ENCODE data around the gene TPP1.
A peak's percentile ranks its signal among the peaks of the same experiment; 100 is the strongest.

TPP1 gene

DNA sequence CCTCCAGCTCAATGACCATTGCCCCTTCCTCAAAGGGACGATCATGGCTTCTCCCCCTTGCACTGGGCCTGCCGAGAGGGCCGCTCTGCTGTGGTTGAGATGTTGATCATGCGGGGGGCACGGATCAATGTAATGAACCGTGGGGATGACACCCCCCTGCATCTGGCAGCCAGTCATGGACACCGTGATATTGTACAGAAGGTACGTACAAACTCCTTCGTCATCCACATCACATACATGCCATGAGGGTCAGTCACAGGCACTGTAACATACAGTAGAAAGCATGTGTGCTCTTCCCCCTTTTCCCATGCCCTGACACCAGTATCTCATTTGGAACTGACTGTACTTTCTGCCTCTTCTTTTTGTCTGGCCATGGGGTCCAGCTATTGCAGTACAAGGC lies 11.2 kb downstream of the TPP1 start:
- Histone ChIP-seq H3K9ac (peak overlapping the region in 3 of 11 experiments; percentile 16 to 42 (median 23); a peak in 4 of 22 replicates), H4K20me1 (peaks cover 7 to 60% (median 31%) of the 10 kb centered on the region in 11 experiments; a peak in 17 of 22 replicates), H3K4me3 (peak overlapping the region in 1 of 10 experiments; percentile 93; a peak in 1 of 20 replicates), H3K27ac (peak overlapping the region in 1 of 11 experiments; percentile 83; a peak in 2 of 22 replicates), H3K27me3 (no peaks in the 10 kb centered on the region), H3K9me3 (replicated peaks in 1 of 11) (no peaks in the 10 kb centered on the region), H3K4me1 (peaks cover 55 to 75% (median 61%) of the 10 kb centered on the region in 10 experiments), H3K36me3 (peaks cover 35 to 48% (median 42%) of the 10 kb centered on the region in 11 experiments), H3K4me2 (peak overlapping the region in 10 of 11 experiments; percentile 81 to 98 (median 94); a peak in 18 of 22 replicates)
- TF ChIP-seq Cebpa-rat (IDR thresholded peaks at IDR 0.05): no peak

DNA sequence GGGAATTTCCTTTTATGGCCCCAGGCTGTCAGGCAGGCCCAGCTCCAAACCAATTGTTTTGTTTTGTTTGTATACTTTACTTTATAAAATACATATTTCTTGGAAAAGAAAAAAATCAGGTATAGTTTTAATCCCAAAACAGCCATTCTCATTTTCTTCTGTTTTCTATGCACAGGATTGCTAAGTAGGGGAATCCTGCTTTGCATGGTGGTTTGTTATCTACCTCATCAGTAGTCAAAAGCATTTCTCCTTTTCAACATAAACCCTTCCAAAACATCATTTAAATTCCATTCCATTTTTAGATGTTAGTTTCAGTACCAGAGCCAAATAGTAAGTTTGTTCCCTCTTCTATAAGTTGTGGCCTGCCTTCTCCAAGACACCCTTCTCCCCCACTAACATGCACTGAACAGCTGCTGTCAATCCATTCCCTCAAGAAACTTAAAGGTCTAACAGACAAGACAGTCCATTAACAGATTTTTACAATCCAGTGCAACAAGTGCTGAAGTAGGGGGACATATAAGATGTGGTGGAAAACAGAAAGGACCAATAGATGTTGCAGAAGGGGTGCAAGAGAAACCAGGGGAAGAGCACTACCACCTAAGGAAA lies 11.9 kb downstream of the TPP1 start:
- Histone ChIP-seq H3K27me3 (no peaks in the 10 kb centered on the region), H4K20me1 (peaks cover 9 to 67% (median 35%) of the 10 kb centered on the region in 11 experiments; a peak in 18 of 22 replicates), H3K9me3 (replicated peaks in 1 of 11) (no peaks in the 10 kb centered on the region), H3K4me2 (peak overlapping the region; percentile 81 to 98 (median 94)), H3K27ac (peak overlapping the region in 8 of 11 experiments; percentile 8 to 83 (median 48); a peak in 8 of 22 replicates), H3K36me3 (peaks cover 35 to 48% (median 42%) of the 10 kb centered on the region in 11 experiments), H3K4me1 (peaks cover 55 to 72% (median 59%) of the 10 kb centered on the region in 10 experiments), H3K9ac (peak overlapping the region in 9 of 11 experiments; percentile 18 to 49 (median 39); a peak in 13 of 22 replicates), H3K4me3 (peak overlapping the region in 5 of 10 experiments; percentile 0 to 96 (median 91); a peak in 6 of 20 replicates)
- TF ChIP-seq Cebpa-rat (IDR thresholded peaks at IDR 0.05): no peak

DNA sequence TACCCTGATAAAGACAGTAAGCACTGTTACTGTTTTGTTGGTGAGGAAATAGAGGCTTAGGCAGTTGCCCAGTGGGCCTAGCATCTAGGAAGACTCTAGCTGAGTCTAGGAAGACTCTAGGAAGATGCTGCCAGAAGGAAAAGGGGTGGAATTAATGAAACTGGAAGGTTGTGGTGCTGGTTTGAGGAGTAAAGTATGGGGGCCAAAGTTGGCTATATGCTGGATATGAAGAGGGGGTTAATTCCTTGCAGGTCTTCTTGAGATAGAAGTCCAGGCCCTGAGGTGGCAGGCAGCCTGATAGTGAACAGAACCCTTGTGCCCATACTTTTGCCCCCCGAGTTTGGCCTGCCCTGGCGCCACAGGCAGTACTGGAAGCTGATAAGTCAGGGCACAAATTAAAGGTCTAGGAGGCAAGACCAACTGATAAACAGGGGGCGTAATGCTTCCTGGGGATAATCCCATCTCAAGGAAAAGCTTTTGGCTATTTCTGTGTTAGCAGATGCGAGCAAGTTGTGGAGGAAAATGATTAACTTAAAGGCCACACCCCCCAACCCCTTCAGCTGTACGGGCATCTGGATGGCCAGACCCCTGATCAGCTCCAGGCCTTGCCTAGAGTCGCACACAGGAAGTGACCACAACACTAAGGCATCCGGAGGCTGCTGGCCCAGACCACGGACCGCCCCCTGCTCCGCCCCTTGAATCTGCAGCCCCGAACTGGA lies 12.6 kb downstream of the TPP1 start:
- Histone ChIP-seq H3K27ac (peak overlapping the region in 9 of 11 experiments; percentile 8 to 83 (median 52); a peak in 14 of 22 replicates), H4K20me1 (peaks cover 15 to 72% (median 40%) of the 10 kb centered on the region in 11 experiments; a peak in 19 of 22 replicates), H3K4me3 (peak overlapping the region in 5 of 10 experiments; percentile 0 to 96 (median 91); a peak in 9 of 20 replicates), H3K9me3 (replicated peaks in 1 of 11) (no peaks in the 10 kb centered on the region), H3K36me3 (peaks cover 39 to 53% (median 45%) of the 10 kb centered on the region in 11 experiments), H3K27me3 (no peaks in the 10 kb centered on the region), H3K4me2 (peak overlapping the region; percentile 81 to 98 (median 94)), H3K4me1 (peaks cover 61 to 79% (median 66%) of the 10 kb centered on the region in 10 experiments), H3K9ac (peak overlapping the region in 10 of 11 experiments; percentile 18 to 91 (median 40); a peak in 16 of 22 replicates)
- no peak for TF ChIP-seq Cebpa-rat (IDR thresholded peaks at IDR 0.05)

DNA sequence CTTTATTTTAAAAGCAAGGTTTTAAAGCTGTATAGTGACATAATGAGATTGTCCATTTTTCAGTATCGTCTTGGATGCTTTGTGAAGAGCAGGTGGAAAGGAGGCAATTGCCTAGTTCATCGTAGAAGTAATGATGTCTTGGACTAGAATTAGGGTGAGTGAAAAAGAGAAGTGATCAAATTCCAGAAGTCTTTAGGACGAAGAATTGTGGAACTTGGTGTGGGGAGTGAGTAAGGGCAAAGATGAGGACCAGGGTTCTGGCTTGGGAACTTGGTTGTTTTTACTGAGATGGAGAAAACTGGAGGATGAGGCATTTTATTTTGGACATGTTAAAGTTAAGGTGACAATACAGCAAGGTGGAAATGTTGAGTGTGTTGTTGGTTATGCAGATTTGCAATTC lies 14.4 kb downstream of the TPP1 start:
- TF ChIP-seq Cebpa-rat (IDR thresholded peaks at IDR 0.05): no peak
- H3K36me3 ChIP-seq: peaks cover 42 to 57% (median 46%) of the 10 kb centered on the region in 11 experiments
- peaks cover 21 to 73% (median 37%) of the 10 kb centered on the region in 11 experiments; a peak in 20 of 22 replicates for H4K20me1 ChIP-seq
- no peaks in the 10 kb centered on the region for H3K27me3 ChIP-seq
- H3K4me1 ChIP-seq: peaks cover 49 to 75% (median 60%) of the 10 kb centered on the region in 10 experiments
- H3K27ac ChIP-seq: peak overlapping the region in 7 of 11 experiments; percentile 70 to 88 (median 81); a peak in 12 of 22 replicates
- H3K4me2 ChIP-seq: peak overlapping the region; percentile 81 to 98 (median 94)
- H3K9ac ChIP-seq: peak overlapping the region; percentile 80 to 94 (median 90)
- no peaks in the 10 kb centered on the region for H3K9me3 ChIP-seq (replicated peaks in 1 of 11)
- H3K4me3 ChIP-seq: peak overlapping the region; percentile 81 to 96 (median 88)

DNA sequence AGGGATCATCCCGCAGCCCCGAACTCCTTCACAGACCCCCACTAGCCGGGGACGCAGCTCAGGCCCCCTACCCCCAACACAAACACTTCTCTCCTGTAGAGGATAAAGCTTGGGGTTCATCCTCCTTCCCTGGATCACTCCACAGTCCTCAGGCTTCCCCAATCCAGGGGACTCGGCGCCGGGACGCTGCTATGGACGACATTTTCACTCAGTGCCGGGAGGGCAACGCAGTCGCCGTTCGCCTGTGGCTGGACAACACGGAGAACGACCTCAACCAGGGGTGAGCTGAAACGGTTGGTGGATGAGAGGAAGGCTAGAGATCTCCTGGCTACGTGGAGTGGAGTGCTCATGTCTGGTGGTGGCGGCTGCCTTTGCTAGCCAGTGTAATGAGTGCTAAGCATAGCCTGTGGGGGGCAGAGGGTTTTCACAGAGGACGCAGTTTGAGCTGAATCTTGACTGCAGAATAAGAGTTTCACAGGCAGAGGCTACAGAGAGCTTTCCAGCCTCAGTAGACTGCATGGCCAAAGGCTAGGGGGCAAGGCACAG lies 15.1 kb downstream of the TPP1 start:
- Histone ChIP-seq H3K36me3 (peaks cover 42 to 57% (median 46%) of the 10 kb centered on the region in 11 experiments), H3K27ac (peak overlapping the region; percentile 69 to 88 (median 83)), H4K20me1 (peaks cover 21 to 78% (median 42%) of the 10 kb centered on the region in 11 experiments; a peak in 20 of 22 replicates), H3K27me3 (no peaks in the 10 kb centered on the region), H3K9ac (peak overlapping the region; percentile 80 to 94 (median 90)), H3K9me3 (replicated peaks in 1 of 11) (no peaks in the 10 kb centered on the region), H3K4me2 (peak overlapping the region; percentile 81 to 98 (median 94)), H3K4me1 (peaks cover 49 to 69% (median 59%) of the 10 kb centered on the region in 10 experiments), H3K4me3 (peak overlapping the region; percentile 81 to 96 (median 88))
- no peak for TF ChIP-seq Cebpa-rat (IDR thresholded peaks at IDR 0.05)

DNA sequence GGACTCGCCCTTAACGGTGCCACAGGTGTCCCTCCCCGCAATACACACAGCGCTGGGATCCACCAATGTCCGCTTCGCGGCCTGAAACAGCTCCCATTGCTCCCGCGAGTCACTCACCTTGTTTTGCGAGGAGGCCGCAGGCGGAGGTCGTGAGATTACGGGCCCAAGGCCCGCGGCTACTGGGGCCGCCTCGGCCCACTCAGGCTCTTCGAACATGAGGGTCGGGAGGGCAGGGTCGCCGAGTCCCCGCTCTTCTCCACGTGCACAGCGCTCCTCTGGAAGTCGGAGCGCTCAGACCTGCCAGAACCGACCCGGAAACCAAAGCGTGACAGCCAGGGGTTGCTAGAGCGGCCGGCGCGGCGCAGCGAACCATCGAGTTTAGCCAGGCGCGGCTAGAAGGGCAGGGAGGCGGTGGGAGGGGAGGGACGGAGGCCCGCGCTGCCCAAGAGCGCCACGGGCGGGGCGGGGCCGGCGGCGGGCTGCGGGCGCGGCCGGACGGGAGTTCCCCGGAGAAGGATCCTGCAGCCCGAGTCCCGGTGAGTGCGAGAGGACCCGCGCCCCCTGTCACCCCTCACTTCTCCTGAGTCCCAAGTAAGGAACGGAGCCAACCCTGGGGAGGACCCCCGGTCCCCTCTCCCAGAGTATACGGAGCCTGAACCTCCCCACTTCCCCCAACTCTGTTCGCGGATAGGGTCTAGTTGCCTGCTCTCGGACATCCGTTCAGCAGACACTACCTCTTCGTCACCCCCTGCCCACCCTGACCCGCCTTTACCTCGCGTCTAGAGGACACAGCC lies 15.7 kb downstream of the TPP1 start, which contains the start of the genes ILK and RRP8:
Gene ILK (plus strand): TSS at position 488 of the 794 bp plus-strand sequence. CDS start 498 bp downstream, outside the sequence.
Gene RRP8 (minus strand): TSS at position 330 of the 794 bp plus-strand sequence. CDS start 114 bp downstream, at position 216.
- Histone ChIP-seq H3K9me3 (replicated peaks in 1 of 11) (no peaks in the 10 kb centered on the region), H3K9ac (peak within 1 kb of the TSS; percentile 80 to 94 (median 90)), H3K27ac (peak within 1 kb of the TSS; percentile 69 to 88 (median 83)), H3K4me3 (peak within 1 kb of the TSS; percentile 81 to 96 (median 88)), H3K36me3 (peaks cover 42 to 57% (median 46%) of the 10 kb centered on the region in 11 experiments), H3K27me3 (no peaks in the 10 kb centered on the region), H3K4me1 (peaks cover 49 to 62% (median 56%) of the 10 kb centered on the region in 10 experiments), H4K20me1 (peaks cover 21 to 78% (median 49%) of the 10 kb centered on the region in 11 experiments; a peak in 20 of 22 replicates), H3K4me2 (peak within 1 kb of the TSS; percentile 89 to 98 (median 95))
- no peak for TF ChIP-seq Cebpa-rat (IDR thresholded peaks at IDR 0.05)

DNA sequence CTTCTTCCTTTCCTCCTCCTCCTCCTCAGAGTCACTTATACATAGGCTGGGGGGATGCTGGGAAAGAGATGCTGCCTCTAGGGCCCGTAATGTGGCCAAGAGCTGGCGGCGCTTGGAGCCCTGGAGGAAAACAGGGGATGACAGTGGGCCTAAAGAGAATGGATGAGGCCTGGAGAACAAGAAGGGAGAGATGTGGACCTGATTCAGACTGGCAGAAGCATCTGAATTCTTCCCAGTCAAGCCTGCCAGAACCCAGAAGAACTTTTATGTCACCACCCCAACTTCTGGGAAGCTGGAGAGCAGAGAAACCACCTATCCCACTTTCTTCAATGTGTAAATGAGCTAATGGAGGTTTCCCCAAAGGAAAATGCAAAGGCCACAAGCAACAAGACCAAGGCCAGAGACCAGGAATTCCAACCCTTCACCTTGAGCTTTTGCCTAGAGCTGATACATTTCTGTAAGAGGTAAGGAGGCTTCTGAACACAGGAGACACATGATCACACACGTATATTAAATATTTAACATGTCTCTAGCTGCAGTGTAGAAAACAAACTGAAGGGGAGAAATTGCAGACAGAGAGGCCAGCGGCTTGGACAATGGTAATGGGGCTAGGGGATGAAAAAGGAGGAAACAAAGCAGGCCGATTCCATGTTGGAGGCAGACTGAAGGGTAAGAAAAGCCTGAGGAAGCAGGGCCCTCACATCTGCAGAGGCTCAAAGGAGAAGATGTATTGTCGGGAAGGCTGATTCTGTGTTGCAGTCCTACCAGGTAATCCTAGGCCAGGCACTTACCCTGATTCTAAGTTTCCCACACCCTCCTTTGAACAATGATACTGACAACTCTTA lies 16.9 kb downstream of the TPP1 start:
- no peaks in the 10 kb centered on the region for H3K27me3 ChIP-seq
- peak overlapping the region; percentile 80 to 94 (median 90) for H3K9ac ChIP-seq
- peak overlapping the region; percentile 50 to 88 (median 83); a peak in 21 of 22 replicates for H3K27ac ChIP-seq
- peak overlapping the region; percentile 81 to 96 (median 88) for H3K4me3 ChIP-seq
- no peak for TF ChIP-seq Cebpa-rat (IDR thresholded peaks at IDR 0.05)
- H3K9me3 ChIP-seq (replicated peaks in 1 of 11): no peaks in the 10 kb centered on the region
- H3K4me2 ChIP-seq: peak overlapping the region; percentile 89 to 98 (median 95)
- peaks cover 44 to 57% (median 48%) of the 10 kb centered on the region in 11 experiments for H3K36me3 ChIP-seq
- H4K20me1 ChIP-seq: peaks cover 11 to 78% (median 55%) of the 10 kb centered on the region in 11 experiments; a peak in 19 of 22 replicates
- peaks cover 42 to 50% (median 47%) of the 10 kb centered on the region in 10 experiments for H3K4me1 ChIP-seq
